Activated naive CD8-positive, alpha-beta T cell treated with anti-CD3 and anti-CD28 coated beads, Interleukin-2, amount 10 ng/mL, durations not matched to agents 7 days and 5 days (primary cell): ENCODE data around the gene PATJ. TPM values are rescaled to one million over a fixed set of nuclear protein-coding genes. Genes with fewer than 3 reads are reported as not detected.
"Not testable (repeated sequence)": the region's sequence is repeated elsewhere in the genome, so short reads cannot be mapped to it uniquely, and the experiment has no call there.

Source experiments
- ATAC-seq: fragments of 150-1000 bp; cut with Tn5 transposase; one replicate; pipeline ENCODE4 v1.10.0; 2021; ENCODE audit warnings: low read depth, moderate library complexity
- POLR2A ChIA-PET: fragments of 350-600 bp; sonication (Branson Sonifier 250); formaldehyde crosslinking; loops from one replicate; lab custom pipeline; 2021; ENCODE audit warnings: antibody characterized with exemption; lab: Charles Lee
- DNase-seq: peaks from one replicate; pipeline ENCODE4 v3.0.0; 2021
- H3K27ac Mint-ChIP-seq: one replicate; pipeline ENCODE4 v1.8.0; 2022; ENCODE audit warnings: mild to moderate bottlenecking, mixed read lengths
- H3K27me3 Mint-ChIP-seq: one replicate; pipeline ENCODE4 v1.8.0; 2022; ENCODE audit warnings: mild to moderate bottlenecking, moderate library complexity, mixed read lengths
- H3K36me3 Mint-ChIP-seq: one replicate; pipeline ENCODE4 v1.8.0; 2021; ENCODE audit warnings: mild to moderate bottlenecking, mixed read lengths
- H3K4me1 Mint-ChIP-seq: one replicate; pipeline ENCODE4 v1.8.0; 2021; ENCODE audit warnings: mixed read lengths
- H3K4me3 Mint-ChIP-seq: one replicate; pipeline ENCODE4 v1.8.0; 2022; ENCODE audit warnings: mild to moderate bottlenecking, moderate library complexity, mixed read lengths
- H3K9me3 Mint-ChIP-seq: one replicate; pipeline ENCODE4 v1.8.0; 2021; ENCODE audit warnings: mixed read lengths
- total RNA-seq, 2 experiments: library from RNA; stranded (reverse); gene quantifications; one replicate each; pipeline ENCODE4 v1.2.3, GENCODE V29; 2021

Gene PATJ
- total RNA-seq, 2 experiments from 2014 or later, result 24.5 to 27.2 TPM

- no peak overlapping the region for H3K4me3 Mint-ChIP-seq
- H3K9me3 Mint-ChIP-seq, result no peaks in the 10 kb centered on the region
- H3K27ac Mint-ChIP-seq, result no peak overlapping the region
- H3K27me3 Mint-ChIP-seq, result no peaks in the 10 kb centered on the region
- ATAC-seq (no peak), DNase-seq (no peak)
- H3K4me1 Mint-ChIP-seq, result no peaks in the 10 kb centered on the region
- POLR2A ChIA-PET, result no interaction called here
- no peaks in the 10 kb centered on the region for H3K36me3 Mint-ChIP-seq
Observed at GRCh38 chr1:61956784-61957183, 214.5 kb downstream of the PATJ start.

GRCh38 chr1:61961009-61961408 lies 218.7 kb downstream of the PATJ start:
- H3K4me3 Mint-ChIP-seq, result no peak overlapping the region
- H3K4me1 Mint-ChIP-seq, result no peaks in the 10 kb centered on the region
- no peak for DNase-seq
- no peaks in the 10 kb centered on the region for H3K27me3 Mint-ChIP-seq
- H3K27ac Mint-ChIP-seq, result no peak overlapping the region
- POLR2A ChIA-PET, result no interaction called here
- no peaks in the 10 kb centered on the region for H3K36me3 Mint-ChIP-seq
- no peaks in the 10 kb centered on the region for H3K9me3 Mint-ChIP-seq
- ATAC-seq, result no peak

DNA sequence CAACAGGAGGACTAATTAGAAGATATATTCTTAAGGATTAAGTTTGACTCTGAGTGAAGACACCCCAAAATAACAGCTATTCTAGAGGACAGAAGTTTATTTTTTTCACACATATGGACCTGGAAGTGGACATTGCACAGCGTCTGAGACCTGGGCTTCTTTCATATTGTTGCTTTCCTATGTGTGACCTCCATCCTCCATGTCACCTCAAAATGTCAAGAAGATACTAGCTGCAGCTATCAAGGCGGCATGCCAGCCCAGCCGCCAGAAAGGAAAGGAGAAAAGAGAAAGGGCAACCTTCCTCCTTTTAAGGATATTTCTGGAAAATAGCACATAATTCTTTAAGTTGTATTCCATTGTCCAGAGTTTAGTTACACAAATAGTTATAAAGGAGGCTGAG lies 220.4 kb downstream of the PATJ start:
- Mint-ChIP-seq H3K9me3 (no peaks in the 10 kb centered on the region), H3K36me3 (no peaks in the 10 kb centered on the region), H3K27ac (no peak overlapping the region), H3K27me3 (no peaks in the 10 kb centered on the region), H3K4me1 (no peaks in the 10 kb centered on the region), H3K4me3 (no peak overlapping the region)
- ATAC-seq, result no peak
- DNase-seq, result no peak
- POLR2A ChIA-PET, result no interaction called here

GRCh38 chr1:61966450-61967225 lies 224.4 kb downstream of the PATJ start:
- not testable (repeated sequence) for H3K9me3 Mint-ChIP-seq

DNA sequence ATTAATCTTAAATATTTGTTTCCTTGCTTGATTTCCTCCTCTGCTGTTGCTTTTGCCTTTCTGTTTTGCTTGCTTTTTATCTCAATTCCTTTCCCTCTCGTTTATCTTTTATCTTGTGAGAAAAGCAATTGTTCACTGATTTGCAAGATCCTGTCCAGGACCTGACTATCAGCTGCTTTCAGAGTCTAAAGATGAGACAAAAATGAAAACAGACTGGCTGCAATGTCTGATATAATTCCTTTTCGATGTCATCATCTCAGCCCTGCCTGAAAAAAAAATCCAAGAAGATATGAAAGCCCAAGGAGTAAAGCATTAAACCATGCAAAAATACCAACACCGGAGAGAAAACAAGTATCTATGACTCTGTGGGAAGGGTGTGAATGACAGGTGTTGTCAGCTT lies 225.5 kb downstream of the PATJ start:
- H3K4me1 Mint-ChIP-seq, result no peaks in the 10 kb centered on the region

More at GRCh38 chr1:61966450-61967225, 224.4 kb downstream of the PATJ start:
- ATAC-seq, H3K4me3 Mint-ChIP-seq, H3K4me1 Mint-ChIP-seq, H3K27ac Mint-ChIP-seq, H3K27me3 Mint-ChIP-seq, POLR2A ChIA-PET, DNase-seq, H3K36me3 Mint-ChIP-seq: not testable (repeated sequence)

DNA sequence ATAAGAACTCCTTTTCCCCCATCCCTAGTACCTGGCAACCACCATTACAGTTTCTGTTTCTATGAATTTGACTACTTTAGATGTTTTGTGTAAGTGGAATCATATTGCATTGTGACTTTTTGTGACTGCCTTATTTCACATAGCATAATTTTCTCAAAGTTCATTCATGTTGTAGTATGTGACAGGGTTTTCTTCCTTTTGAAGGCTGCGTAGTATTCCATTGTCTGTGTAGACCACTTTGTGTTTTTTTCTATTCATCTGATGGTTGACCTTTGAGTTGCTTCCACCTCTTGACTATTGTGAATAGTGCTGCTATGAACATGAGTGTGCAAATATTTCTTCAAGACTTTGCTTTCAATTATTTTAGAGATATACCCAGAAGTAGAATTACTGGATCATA lies 226.6 kb downstream of the PATJ start:
- Mint-ChIP-seq H3K9me3 (peaks cover 3% of the 10 kb centered on the region), H3K36me3 (no peaks in the 10 kb centered on the region), H3K27me3 (no peaks in the 10 kb centered on the region), H3K27ac (no peak overlapping the region), H3K4me1 (no peaks in the 10 kb centered on the region), H3K4me3 (no peak overlapping the region)
- POLR2A ChIA-PET, result no interaction called here
- DNase-seq (no peak), ATAC-seq (no peak)

More for the DNA sequence above, 225.5 kb downstream of the PATJ start:
- no peaks in the 10 kb centered on the region for H3K27me3 Mint-ChIP-seq
- H3K4me3 Mint-ChIP-seq, result no peak overlapping the region
- peaks cover 3% of the 10 kb centered on the region for H3K9me3 Mint-ChIP-seq
- POLR2A ChIA-PET, result no interaction called here
- no peak for DNase-seq
- H3K36me3 Mint-ChIP-seq, result no peaks in the 10 kb centered on the region
- ATAC-seq, result no peak
- no peak overlapping the region for H3K27ac Mint-ChIP-seq

- Mint-ChIP-seq H3K4me1 (peaks cover 2% of the 10 kb centered on the region), H3K36me3 (no peaks in the 10 kb centered on the region), H3K27ac (no peak overlapping the region), H3K27me3 (no peaks in the 10 kb centered on the region), H3K9me3 (peaks cover 3% of the 10 kb centered on the region), H3K4me3 (no peak overlapping the region)
- DNase-seq (no peak), ATAC-seq (no peak)
- POLR2A ChIA-PET, result no interaction called here
Observed at GRCh38 chr1:61973100-61973837, 231.0 kb downstream of the PATJ start.

DNA sequence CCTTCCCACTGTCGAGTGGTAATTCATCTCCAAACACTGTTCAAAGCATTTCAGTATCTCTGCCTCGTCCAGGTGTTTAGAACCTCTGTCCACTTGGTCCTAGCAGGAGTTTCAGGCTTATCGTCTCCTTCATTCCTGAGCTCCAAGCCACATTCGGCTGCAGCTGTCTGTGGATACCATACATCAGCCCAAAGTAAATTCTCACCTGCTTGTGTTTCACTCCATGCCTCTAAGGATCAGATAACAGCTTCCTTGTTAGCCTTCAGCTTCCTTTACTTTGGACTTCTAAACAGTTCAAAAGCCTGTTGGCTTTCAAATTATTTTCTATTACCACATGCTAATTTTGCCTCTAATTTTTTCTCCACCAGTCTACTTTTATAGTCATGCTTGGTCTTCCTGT lies 233.4 kb downstream of the PATJ start:
- H3K27me3 Mint-ChIP-seq, result no peaks in the 10 kb centered on the region
- H3K36me3 Mint-ChIP-seq, result no peaks in the 10 kb centered on the region
- no peak for ATAC-seq
- H3K27ac Mint-ChIP-seq, result no peak overlapping the region
- no peaks in the 10 kb centered on the region for H3K9me3 Mint-ChIP-seq
- no peak for DNase-seq
- POLR2A ChIA-PET, result no interaction called here
- H3K4me1 Mint-ChIP-seq, result peaks cover 2% of the 10 kb centered on the region
- H3K4me3 Mint-ChIP-seq, result no peak overlapping the region

GRCh38 chr1:61976566-61976965 lies 234.3 kb downstream of the PATJ start:
- no peak overlapping the region for H3K4me3 Mint-ChIP-seq
- POLR2A ChIA-PET, result no interaction called here

GRCh38 chr1:61978796-61979195 lies 236.5 kb downstream of the PATJ start:
- POLR2A ChIA-PET, result no interaction called here
- Mint-ChIP-seq H3K27ac (no peak overlapping the region), H3K4me3 (no peak overlapping the region), H3K4me1 (peaks cover 7% of the 10 kb centered on the region), H3K27me3 (no peaks in the 10 kb centered on the region), H3K9me3 (no peaks in the 10 kb centered on the region), H3K36me3 (no peaks in the 10 kb centered on the region)
- DNase-seq (no peak), ATAC-seq (no peak)

More at GRCh38 chr1:61976566-61976965, 234.3 kb downstream of the PATJ start:
- Mint-ChIP-seq H3K4me1 (peaks cover 2% of the 10 kb centered on the region), H3K27me3 (no peaks in the 10 kb centered on the region), H3K9me3 (no peaks in the 10 kb centered on the region), H3K36me3 (no peaks in the 10 kb centered on the region), H3K27ac (no peak overlapping the region)
- no peak for DNase-seq
- no peak for ATAC-seq

- no peak for DNase-seq
- H3K9me3 Mint-ChIP-seq, result no peaks in the 10 kb centered on the region
- no peak for ATAC-seq
- H3K27me3 Mint-ChIP-seq, result no peaks in the 10 kb centered on the region
- H3K4me3 Mint-ChIP-seq, result no peak overlapping the region
- no peak overlapping the region for H3K27ac Mint-ChIP-seq
- peaks cover 7% of the 10 kb centered on the region for H3K4me1 Mint-ChIP-seq
- H3K36me3 Mint-ChIP-seq, result no peaks in the 10 kb centered on the region
- POLR2A ChIA-PET, result no interaction called here
Observed at GRCh38 chr1:61979729-61980128, 237.4 kb downstream of the PATJ start.

DNA sequence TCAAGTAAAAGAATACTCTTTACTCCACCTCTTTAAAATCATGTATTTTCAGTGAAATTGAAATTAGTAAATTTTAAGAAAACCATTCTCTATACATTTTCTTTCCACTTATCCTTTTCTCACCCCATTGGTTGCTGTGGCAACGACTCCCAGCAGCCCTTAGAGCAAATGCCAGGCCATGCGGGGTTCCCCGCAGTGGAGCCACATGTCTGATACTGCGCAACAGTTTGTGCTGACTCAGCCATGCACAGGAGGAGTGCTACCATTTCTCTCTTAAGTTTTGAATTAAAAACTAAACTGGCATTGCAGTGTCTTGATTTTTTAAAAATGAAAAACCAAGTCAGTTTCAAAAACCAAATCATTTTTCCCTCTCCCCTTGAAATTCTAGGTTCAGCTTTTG lies 238.3 kb downstream of the PATJ start:
- POLR2A ChIA-PET, result no interaction called here
- no peak overlapping the region for H3K27ac Mint-ChIP-seq
- no peaks in the 10 kb centered on the region for H3K36me3 Mint-ChIP-seq
- peaks cover 7% of the 10 kb centered on the region for H3K4me1 Mint-ChIP-seq
- no peaks in the 10 kb centered on the region for H3K27me3 Mint-ChIP-seq
- no peak for DNase-seq
- no peak overlapping the region for H3K4me3 Mint-ChIP-seq
- no peaks in the 10 kb centered on the region for H3K9me3 Mint-ChIP-seq
- no peak for ATAC-seq

GRCh38 chr1:61981870-61982660 lies 239.8 kb downstream of the PATJ start:
- no peak overlapping the region for H3K4me3 Mint-ChIP-seq
- POLR2A ChIA-PET, result no interaction called here
- no peaks in the 10 kb centered on the region for H3K9me3 Mint-ChIP-seq
- no peaks in the 10 kb centered on the region for H3K36me3 Mint-ChIP-seq
- H3K27me3 Mint-ChIP-seq, result no peaks in the 10 kb centered on the region
- H3K4me1 Mint-ChIP-seq, result peaks cover 7% of the 10 kb centered on the region
- no peak for DNase-seq
- no peak for ATAC-seq
- H3K27ac Mint-ChIP-seq, result no peak overlapping the region
